Spinal cord (tissue), 10 donors: ENCODE data around the gene CAPZB. TPM values are rescaled to one million over a fixed set of nuclear protein-coding genes. Genes with fewer than 3 reads are reported as not detected.
"Not testable (repeated sequence)": the region's sequence is repeated elsewhere in the genome, so short reads cannot be mapped to it uniquely, and the experiment has no call there.

ENCODE experiments used
- DNase-seq, 6 donors: peaks; one replicate each; pipeline versions ENCODE4 v3.0.0 to v3.0.0-alpha.2; 2013 to 2015; ENCODE audit warnings: low spot score in 6 of 6, low read depth in 4 of 6
- H3K27ac ChIP-seq: one replicate; pipeline ENCODE4 v1.5.1; 2013; ENCODE audit warnings: low read depth, low read length, control low read depth
- H3K27me3 ChIP-seq: one replicate; pipeline ENCODE4 v1.6.1; 2013; ENCODE audit warnings: low read length; ENCODE audit not compliant: control insufficient read depth, insufficient read depth
- H3K36me3 ChIP-seq: one replicate; pipeline ENCODE4 v1.6.1; 2013; ENCODE audit warnings: low read length; ENCODE audit not compliant: control insufficient read depth, insufficient read depth
- H3K4me1 ChIP-seq: one replicate; pipeline ENCODE4 v1.6.1; 2013; ENCODE audit warnings: low read length; ENCODE audit not compliant: control insufficient read depth, insufficient read depth
- H3K4me3 ChIP-seq: one replicate; pipeline ENCODE4 v1.5.1; 2013; ENCODE audit warnings: low read depth, low read length, control low read depth
- H3K9me3 ChIP-seq: one replicate; pipeline ENCODE4 v1.6.1; 2013; ENCODE audit warnings: low read length; ENCODE audit not compliant: control insufficient read depth, insufficient read depth
- WGBS: methylation state at CpG from one replicate; pipeline ENCODE4 v1.1.5; 2013; ENCODE audit warnings: missing lambda C conversion rate; ENCODE audit not compliant: insufficient coverage; 5-methylcytosine and 5-hydroxymethylcytosine counted together
- polyA plus RNA-seq, 2 donors: library from polyadenylated mRNA; unstranded; fragments of 120-200 nt; gene quantifications; one replicate each; pipeline ENCODE4 v1.2.1, GENCODE V29; 2013; ENCODE audit not compliant: insufficient read length in 2 of 2
- total RNA-seq, 2 donors: library from RNA; depleted of rRNA in 1 of 2; stranded (reverse); fragments of 120-200 nt in 1 of 2; fragments of >200 nt in 1 of 2; gene quantifications; one replicate each; pipeline versions ENCODE4 v1.2.3 to v1.2.4, GENCODE V29; 2013 to 2014
- donor health status: healthy.

CAPZB gene
- total and polyA plus RNA-seq, 4 donors: 78.8 to 312 (median 243) TPM

GRCh38 chr1:19522570-19522969 is 37.2 kb upstream of the CAPZB start:
- not testable (repeated sequence) for H3K9me3 ChIP-seq, H3K4me1 ChIP-seq, H3K27ac ChIP-seq, H3K36me3 ChIP-seq, DNase-seq, H3K4me3 ChIP-seq, H3K27me3 ChIP-seq
- WGBS: 94% methylated on average over 2 of the region's 4 CpGs

- Histone ChIP-seq H3K27me3 (no peaks in the 10 kb centered on the region), H3K9me3 (no peaks in the 10 kb centered on the region), H3K4me3 (no peak overlapping the region), H3K4me1 (no peaks in the 10 kb centered on the region), H3K36me3 (no peaks in the 10 kb centered on the region), H3K27ac (no peak overlapping the region)
- DNase-seq: peak in 1 of 6 donors; percentile 59
- WGBS: no CpG with 5 or more reads among the region's 2 CpGs
Measured at GRCh38 chr1:19521411-19521810, 36.1 kb upstream of the CAPZB start.

GRCh38 chr1:19517017-19517416 is 31.7 kb upstream of the CAPZB start:
- H3K4me3 ChIP-seq: no peak overlapping the region
- H3K9me3 ChIP-seq: no peaks in the 10 kb centered on the region
- H3K36me3 ChIP-seq: no peaks in the 10 kb centered on the region
- no peaks in the 10 kb centered on the region for H3K27me3 ChIP-seq
- H3K27ac ChIP-seq: no peak overlapping the region
- no peaks in the 10 kb centered on the region for H3K4me1 ChIP-seq
- no peak for DNase-seq

- no peaks in the 10 kb centered on the region for H3K4me1 ChIP-seq
- H3K9me3 ChIP-seq: no peaks in the 10 kb centered on the region
- no peaks in the 10 kb centered on the region for H3K27me3 ChIP-seq
- WGBS: 83% methylated on average over 2 of the region's 4 CpGs
- no peak for DNase-seq
- H3K36me3 ChIP-seq: no peaks in the 10 kb centered on the region
- H3K4me3 ChIP-seq: no peak overlapping the region
- no peak overlapping the region for H3K27ac ChIP-seq
Measured at GRCh38 chr1:19515201-19515600, 29.9 kb upstream of the CAPZB start.

GRCh38 chr1:19514391-19514831 is 29.1 kb upstream of the CAPZB start:
- H3K36me3 ChIP-seq: no peaks in the 10 kb centered on the region
- no peak overlapping the region for H3K4me3 ChIP-seq
- no peak overlapping the region for H3K27ac ChIP-seq
- DNase-seq: peak in 1 of 6 donors; percentile 70
- 95% methylated on average over 5 of the region's 7 CpGs for WGBS
- no peaks in the 10 kb centered on the region for H3K9me3 ChIP-seq
- H3K27me3 ChIP-seq: no peaks in the 10 kb centered on the region
- no peaks in the 10 kb centered on the region for H3K4me1 ChIP-seq

- no CpG with 5 or more reads among the region's 2 CpGs for WGBS
- H3K4me1 ChIP-seq: no peaks in the 10 kb centered on the region
- no peak overlapping the region for H3K27ac ChIP-seq
- H3K27me3 ChIP-seq: no peaks in the 10 kb centered on the region
- H3K36me3 ChIP-seq: no peaks in the 10 kb centered on the region
- no peaks in the 10 kb centered on the region for H3K9me3 ChIP-seq
- no peak for DNase-seq
- H3K4me3 ChIP-seq: no peak overlapping the region
Measured at GRCh38 chr1:19512545-19512944, 27.2 kb upstream of the CAPZB start.

GRCh38 chr1:19511116-19511515 is 25.8 kb upstream of the CAPZB start:
- H3K4me1 ChIP-seq: no peaks in the 10 kb centered on the region
- no peaks in the 10 kb centered on the region for H3K36me3 ChIP-seq
- H3K27ac ChIP-seq: no peak overlapping the region
- no peaks in the 10 kb centered on the region for H3K27me3 ChIP-seq
- H3K9me3 ChIP-seq: no peaks in the 10 kb centered on the region
- no peak overlapping the region for H3K4me3 ChIP-seq
- DNase-seq: no peak

GRCh38 chr1:19509647-19510046 is 24.3 kb upstream of the CAPZB start:
- not testable (repeated sequence) for H3K27ac ChIP-seq, H3K27me3 ChIP-seq, H3K4me1 ChIP-seq, DNase-seq, H3K4me3 ChIP-seq, H3K36me3 ChIP-seq, H3K9me3 ChIP-seq
- WGBS: 81% methylated on average over 5 of the region's 8 CpGs

- peak overlapping the region; percentile 2 for H3K27ac ChIP-seq
- H3K27me3 ChIP-seq: no peaks in the 10 kb centered on the region
- H3K36me3 ChIP-seq: no peaks in the 10 kb centered on the region
- no peaks in the 10 kb centered on the region for H3K9me3 ChIP-seq
- DNase-seq: no peak
- H3K4me1 ChIP-seq: no peaks in the 10 kb centered on the region
- H3K4me3 ChIP-seq: no peak overlapping the region
- 100% methylated on average over 2 of the region's 5 CpGs for WGBS
Measured at GRCh38 chr1:19507516-19507915, 22.2 kb upstream of the CAPZB start.

GRCh38 chr1:19505693-19506457 is 20.5 kb upstream of the CAPZB start:
- DNase-seq: peak in 1 of 6 donors; percentile 18
- 75% methylated on average over 9 of the region's 11 CpGs for WGBS
- H3K4me1 ChIP-seq: no peaks in the 10 kb centered on the region
- no peaks in the 10 kb centered on the region for H3K9me3 ChIP-seq
- H3K36me3 ChIP-seq: no peaks in the 10 kb centered on the region
- H3K4me3 ChIP-seq: no peak overlapping the region
- no peaks in the 10 kb centered on the region for H3K27me3 ChIP-seq
- peak overlapping the region; percentile 60 for H3K27ac ChIP-seq
